Measurements from ENCODE around the gene ANXA3.

- TF ChIP-seq, protein P1, sequence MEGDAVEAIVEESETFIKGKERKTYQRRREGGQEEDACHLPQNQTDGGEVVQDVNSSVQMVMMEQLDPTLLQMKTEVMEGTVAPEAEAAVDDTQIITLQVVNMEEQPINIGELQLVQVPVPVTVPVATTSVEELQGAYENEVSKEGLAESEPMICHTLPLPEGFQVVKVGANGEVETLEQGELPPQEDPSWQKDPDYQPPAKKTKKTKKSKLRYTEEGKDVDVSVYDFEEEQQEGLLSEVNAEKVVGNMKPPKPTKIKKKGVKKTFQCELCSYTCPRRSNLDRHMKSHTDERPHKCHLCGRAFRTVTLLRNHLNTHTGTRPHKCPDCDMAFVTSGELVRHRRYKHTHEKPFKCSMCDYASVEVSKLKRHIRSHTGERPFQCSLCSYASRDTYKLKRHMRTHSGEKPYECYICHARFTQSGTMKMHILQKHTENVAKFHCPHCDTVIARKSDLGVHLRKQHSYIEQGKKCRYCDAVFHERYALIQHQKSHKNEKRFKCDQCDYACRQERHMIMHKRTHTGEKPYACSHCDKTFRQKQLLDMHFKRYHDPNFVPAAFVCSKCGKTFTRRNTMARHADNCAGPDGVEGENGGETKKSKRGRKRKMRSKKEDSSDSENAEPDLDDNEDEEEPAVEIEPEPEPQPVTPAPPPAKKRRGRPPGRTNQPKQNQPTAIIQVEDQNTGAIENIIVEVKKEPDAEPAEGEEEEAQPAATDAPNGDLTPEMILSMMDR (IDR thresholded peaks at IDR 0.05), result no peak
- TF ChIP-seq POLR2AphosphoS5 (IDR thresholded peaks at IDR 0.05), result no peak
- no peak for TF ChIP-seq POLR2A (IDR thresholded peaks at IDR 0.05)
Measured at GRCh38 chr4:78592088-78592783, 40.7 kb downstream of the ANXA3 start.
